Small intestine (tissue), 7 donors: ENCODE data around the gene GREM2. TPM values are rescaled to one million over a fixed set of nuclear protein-coding genes. Genes with fewer than 3 reads are reported as not detected.

ENCODE experiments used
- DNase-seq, 2 donors: peaks; one replicate each; pipeline versions ENCODE4 v3.0.0 to v3.0.0-alpha.2; 2013
- FAIRE-seq: peaks from 2 replicates; lab custom pipeline; 2012; peaks lifted over from hg19 to GRCh38; lab: Jason Lieb, UNC
- H3K27ac ChIP-seq, 3 donors: one replicate each; pipeline ENCODE4 v1.5.1; 2013; ENCODE audit warnings: low read length in 2 of 3, mild to moderate bottlenecking in 2 of 3, control low read depth in 1 of 3, inconsistent platforms in 1 of 3, low read depth in 1 of 3, moderate library complexity in 1 of 3
- H3K27me3 ChIP-seq, 3 donors: one replicate each; pipeline ENCODE4 v1.6.1; 2013; ENCODE audit warnings: low read length in 3 of 3, inconsistent platforms in 1 of 3; ENCODE audit not compliant: control insufficient read depth in 3 of 3, insufficient read depth in 3 of 3
- H3K36me3 ChIP-seq, 3 donors: one replicate each; pipeline ENCODE4 v1.6.1; 2013; ENCODE audit warnings: low read length in 3 of 3, inconsistent platforms in 1 of 3, low read depth in 1 of 3, mild to moderate bottlenecking in 1 of 3, moderate library complexity in 1 of 3; ENCODE audit not compliant: control insufficient read depth in 3 of 3, insufficient read depth in 2 of 3
- H3K4me1 ChIP-seq, 3 donors: one replicate each; pipeline ENCODE4 v1.6.1; 2013; ENCODE audit warnings: low read length in 2 of 3, inconsistent platforms in 1 of 3, low read depth in 1 of 3, mild to moderate bottlenecking in 1 of 3, moderate library complexity in 1 of 3; ENCODE audit not compliant: control insufficient read depth in 3 of 3, insufficient read depth in 2 of 3
- H3K4me3 ChIP-seq, 3 donors: one replicate each; pipeline ENCODE4 v1.5.1; 2013; ENCODE audit warnings: low read length in 3 of 3, control low read depth in 1 of 3, inconsistent platforms in 1 of 3, low read depth in 1 of 3, mild to moderate bottlenecking in 1 of 3, moderate library complexity in 1 of 3
- H3K9me3 ChIP-seq, 2 donors: one replicate each; pipeline ENCODE4 v1.6.1; 2013; ENCODE audit warnings: low read depth in 1 of 2, low read length in 1 of 2; ENCODE audit not compliant: control insufficient read depth in 2 of 2, insufficient read depth in 1 of 2
- WGBS, 3 donors: extraction: QIAGEN DNeasy Blood & Tissue Kit; methylation state at CpG; one replicate each; pipeline ENCODE4 v1.1.7; 2013; 5-methylcytosine and 5-hydroxymethylcytosine counted together
- polyA plus RNA-seq, 4 donors: library from polyadenylated mRNA; stranded (reverse) in 3 of 4; unstranded in 1 of 4; fragments of 200-250 nt in 3 of 4; fragments of 120-200 nt in 1 of 4; gene quantifications; one replicate each; pipeline versions ENCODE4 v1.2.1 to v1.2.3, GENCODE V29; 2013
- donor health status: healthy with polysubstance abuse.
- donor health status: control.
- donor health status: control.
- donor health status: Bipolar disorder and iron deficiency.
- donor health status: healthy.

The GREM2 gene
- polyA plus RNA-seq, 4 donors: 0.22 to 11.3 (median 0.98) TPM

GRCh38 chr1:240589585-240590110 lies 22.3 kb downstream of the GREM2 start:
- 78 to 88% (median 85%) methylated on average over 5 of the region's 5 CpGs for WGBS, 3 donors
- H3K9me3 ChIP-seq: no peaks in the 10 kb centered on the region
- H3K4me1 ChIP-seq: no peaks in the 10 kb centered on the region
- peaks cover 0 to 3% (median 0%) of the 10 kb centered on the region in 3 donors for H3K27me3 ChIP-seq
- DNase-seq: no peak
- H3K27ac ChIP-seq: no peak overlapping the region
- FAIRE-seq: no peak
- H3K36me3 ChIP-seq: no peaks in the 10 kb centered on the region
- no peak overlapping the region for H3K4me3 ChIP-seq

DNA sequence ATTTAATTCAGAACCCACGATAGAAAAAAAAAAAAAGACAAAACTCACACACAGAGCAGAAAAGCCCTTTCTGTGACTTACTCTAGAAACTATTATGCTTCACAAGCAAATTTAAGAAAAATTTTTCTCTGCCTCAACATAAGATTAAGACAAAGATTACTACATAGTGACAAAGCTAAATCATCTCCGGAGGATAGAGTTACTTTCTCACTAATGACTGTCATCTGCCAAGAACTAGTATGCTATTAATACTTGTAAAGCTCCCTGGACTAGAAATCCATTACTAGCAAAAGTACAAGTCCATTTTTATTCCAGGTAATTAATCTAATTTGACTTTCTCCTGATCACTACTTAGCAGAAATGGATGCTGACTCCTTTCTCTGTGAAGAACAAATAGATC lies 25.9 kb downstream of the GREM2 start:
- no peaks in the 10 kb centered on the region for H3K4me1 ChIP-seq
- DNase-seq: no peak
- no peak overlapping the region for H3K4me3 ChIP-seq
- H3K27me3 ChIP-seq: peaks cover 0 to 3% (median 0%) of the 10 kb centered on the region in 3 donors
- no peaks in the 10 kb centered on the region for H3K36me3 ChIP-seq
- no peak overlapping the region for H3K27ac ChIP-seq
- WGBS, 3 donors: 78 to 87% (median 86%) methylated on average over 2 of the region's 2 CpGs
- FAIRE-seq: no peak
- H3K9me3 ChIP-seq: no peaks in the 10 kb centered on the region

DNA sequence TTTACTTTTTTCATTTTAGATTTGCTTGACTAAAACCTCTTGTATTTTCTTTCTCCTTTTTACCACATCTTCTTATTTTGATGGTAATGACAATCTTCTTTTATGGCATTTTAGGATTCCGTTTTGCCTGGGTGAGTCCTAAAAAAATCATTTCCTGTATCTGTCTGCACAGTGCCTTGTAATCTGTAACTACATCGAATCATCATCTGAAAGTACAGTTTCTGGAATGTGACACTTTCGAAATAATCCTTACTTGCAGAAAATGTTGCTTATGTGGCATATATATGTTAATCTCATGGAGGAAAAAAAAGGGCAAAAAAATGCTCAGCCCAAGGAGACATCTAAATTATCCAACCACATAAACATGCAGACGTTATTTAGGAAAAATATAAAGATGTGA lies 29.0 kb downstream of the GREM2 start:
- no peaks in the 10 kb centered on the region for H3K4me1 ChIP-seq
- no peaks in the 10 kb centered on the region for H3K36me3 ChIP-seq
- H3K27me3 ChIP-seq: no peaks in the 10 kb centered on the region
- WGBS, 3 donors: 65 to 68% (median 68%) methylated on average over 4 of the region's 4 CpGs
- H3K9me3 ChIP-seq: no peaks in the 10 kb centered on the region
- no peak overlapping the region for H3K4me3 ChIP-seq
- H3K27ac ChIP-seq: no peak overlapping the region
- DNase-seq (no peak), FAIRE-seq (no peak)

DNA sequence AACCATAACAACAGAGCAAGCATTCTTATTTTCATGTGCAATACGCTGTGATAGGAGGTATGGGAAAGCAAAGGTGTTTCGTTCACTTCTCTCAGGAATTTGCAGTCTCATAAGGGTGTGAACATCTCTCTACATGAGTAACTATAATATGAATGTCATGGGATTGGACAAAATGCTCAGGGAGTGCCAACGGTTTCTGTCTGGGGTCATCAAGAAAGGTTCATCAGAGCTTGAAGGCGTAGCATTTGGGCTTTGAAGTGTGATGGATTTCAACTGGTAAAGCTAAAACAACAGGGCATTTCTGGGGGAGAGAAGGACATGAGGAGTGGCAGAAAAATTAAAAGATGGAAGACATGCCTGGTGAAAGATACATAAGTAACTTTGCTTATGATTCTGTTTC lies 32.4 kb downstream of the GREM2 start:
- no peaks in the 10 kb centered on the region for H3K36me3 ChIP-seq
- FAIRE-seq (no peak), DNase-seq (no peak)
- no peaks in the 10 kb centered on the region for H3K4me1 ChIP-seq
- H3K27ac ChIP-seq: no peak overlapping the region
- no peak overlapping the region for H3K4me3 ChIP-seq
- H3K27me3 ChIP-seq: no peaks in the 10 kb centered on the region
- 79 to 88% (median 80%) methylated on average over 4 of the region's 4 CpGs for WGBS, 3 donors
- H3K9me3 ChIP-seq: no peaks in the 10 kb centered on the region

DNA sequence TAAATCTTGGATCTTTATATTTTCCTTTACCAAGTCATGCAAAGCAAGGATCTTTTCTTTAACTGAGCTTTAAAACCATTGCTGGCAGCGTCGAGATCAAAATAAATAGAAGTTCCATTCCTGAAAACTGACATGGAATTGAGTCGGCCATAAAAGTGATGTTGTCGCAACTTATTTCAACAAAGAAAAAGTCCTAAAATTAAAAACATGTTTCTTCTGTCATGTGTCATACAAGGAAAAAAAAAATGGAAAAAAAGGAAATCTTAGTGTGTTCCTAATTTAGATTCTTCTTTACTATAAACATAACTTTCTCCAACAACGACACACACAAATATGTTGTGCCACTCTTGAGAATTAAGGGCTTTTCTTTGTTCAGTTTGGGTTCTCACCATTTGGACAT lies 34.9 kb downstream of the GREM2 start:
- H3K4me3 ChIP-seq: no peak overlapping the region
- no peaks in the 10 kb centered on the region for H3K36me3 ChIP-seq
- WGBS, 3 donors: 79 to 91% (median 91%) methylated on average over 5 of the region's 5 CpGs
- no peak overlapping the region for H3K27ac ChIP-seq
- DNase-seq (no peak), FAIRE-seq (no peak)
- no peaks in the 10 kb centered on the region for H3K9me3 ChIP-seq
- no peaks in the 10 kb centered on the region for H3K4me1 ChIP-seq
- no peaks in the 10 kb centered on the region for H3K27me3 ChIP-seq

- Histone ChIP-seq H3K9me3 (no peaks in the 10 kb centered on the region), H3K4me1 (no peaks in the 10 kb centered on the region), H3K4me3 (no peak overlapping the region), H3K36me3 (no peaks in the 10 kb centered on the region), H3K27me3 (no peaks in the 10 kb centered on the region), H3K27ac (no peak overlapping the region)
- DNase-seq (no peak), FAIRE-seq (no peak)
- WGBS, 3 donors: 51 to 58% (median 55%) methylated on average over 9 of the region's 9 CpGs
Measured at GRCh38 chr1:240575981-240576662, 35.8 kb downstream of the GREM2 start.

- no peak for DNase-seq
- Histone ChIP-seq H3K27ac (no peak overlapping the region), H3K9me3 (no peaks in the 10 kb centered on the region), H3K4me3 (no peak overlapping the region), H3K36me3 (no peaks in the 10 kb centered on the region), H3K4me1 (no peaks in the 10 kb centered on the region), H3K27me3 (no peaks in the 10 kb centered on the region)
- WGBS, 3 donors: 12 to 48% (median 22%) methylated on average over 1 of the region's 1 CpG
- FAIRE-seq: no peak
Measured at GRCh38 chr1:240572328-240572727, 39.6 kb downstream of the GREM2 start.

- FAIRE-seq: no peak
- H3K27ac ChIP-seq: no peak overlapping the region
- no peaks in the 10 kb centered on the region for H3K27me3 ChIP-seq
- WGBS, 3 donors: 71 to 75% (median 74%) methylated on average over 5 of the region's 5 CpGs
- H3K4me1 ChIP-seq: no peaks in the 10 kb centered on the region
- DNase-seq: no peak
- H3K9me3 ChIP-seq: no peaks in the 10 kb centered on the region
- H3K36me3 ChIP-seq: no peaks in the 10 kb centered on the region
- H3K4me3 ChIP-seq: no peak overlapping the region
Measured at GRCh38 chr1:240571782-240572181, 40.2 kb downstream of the GREM2 start.

DNA sequence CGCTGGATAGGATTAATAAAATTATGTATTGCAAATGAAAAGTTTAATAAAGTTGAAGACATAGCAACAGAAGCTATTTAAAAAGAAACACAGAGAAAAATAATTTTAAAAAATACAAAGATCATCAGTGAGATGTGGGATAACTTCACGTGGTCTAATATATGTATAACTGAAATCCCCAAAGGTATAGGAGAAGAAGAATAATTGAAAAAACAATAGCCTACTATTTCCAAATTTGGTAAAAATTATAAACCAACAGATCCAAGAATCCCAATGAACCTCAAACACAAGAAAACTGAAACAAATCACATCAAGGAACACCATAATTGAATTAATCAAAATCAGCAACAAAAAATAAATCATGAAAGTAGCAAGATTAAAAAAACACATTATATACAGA lies 44.9 kb downstream of the GREM2 start:
- no peaks in the 10 kb centered on the region for H3K4me1 ChIP-seq
- no peaks in the 10 kb centered on the region for H3K27me3 ChIP-seq
- H3K27ac ChIP-seq: no peak overlapping the region
- 59 to 62% (median 60%) methylated on average over 2 of the region's 2 CpGs for WGBS, 3 donors
- DNase-seq (no peak), FAIRE-seq (no peak)
- no peak overlapping the region for H3K4me3 ChIP-seq
- H3K9me3 ChIP-seq: no peaks in the 10 kb centered on the region
- H3K36me3 ChIP-seq: no peaks in the 10 kb centered on the region
